COLO829 (cell line): Measurements from ENCODE around the gene LANCL3.
"Not testable (repeated sequence)": the region's sequence is repeated elsewhere in the genome, so short reads cannot be mapped to it uniquely, and the experiment has no call there.

Experiments
- DNase-seq: peaks from one replicate; pipeline ENCODE4 v3.0.0; 2012; ENCODE audit warnings: low spot score

The LANCL3 gene

DNA sequence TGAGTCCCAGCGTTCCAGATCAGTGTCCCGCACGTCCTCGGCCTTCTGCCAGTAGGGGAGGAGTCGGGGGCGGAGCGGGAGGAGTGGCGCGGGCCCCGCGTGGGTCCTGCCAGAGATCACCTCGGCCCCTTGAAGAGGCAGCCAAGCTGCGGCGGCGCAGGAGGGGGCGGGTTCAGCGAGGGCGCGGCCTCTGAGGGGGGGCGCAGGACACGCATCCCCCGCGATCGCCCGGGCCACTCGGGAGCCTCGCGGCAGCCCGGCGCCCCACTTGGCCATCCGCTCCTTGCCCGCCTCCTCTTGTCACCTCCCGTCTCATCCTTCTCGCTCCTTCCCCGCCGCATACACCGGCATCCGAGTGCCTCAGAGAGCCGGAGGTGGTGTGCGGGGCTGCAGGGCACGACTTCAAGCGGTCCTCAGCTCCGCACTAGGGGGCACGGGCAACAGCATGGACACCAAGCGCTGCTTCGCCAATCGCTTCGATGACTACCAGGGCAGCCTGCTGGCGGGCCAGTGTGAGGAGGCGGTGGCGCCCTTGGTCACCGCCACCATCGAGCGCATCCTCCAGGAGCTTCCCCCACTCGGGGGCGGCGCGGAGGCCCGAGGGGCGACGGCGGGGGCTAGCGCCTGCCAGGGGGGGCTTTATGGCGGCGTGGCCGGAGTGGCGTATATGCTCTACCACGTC lies at the start of gene LANCL3:
Gene LANCL3, plus strand, starts transcription at position 236 of the 682 bp plus-strand sequence. Its CDS starts 210 bp downstream, at position 446.
- DNase-seq, result not testable (repeated sequence)

DNA sequence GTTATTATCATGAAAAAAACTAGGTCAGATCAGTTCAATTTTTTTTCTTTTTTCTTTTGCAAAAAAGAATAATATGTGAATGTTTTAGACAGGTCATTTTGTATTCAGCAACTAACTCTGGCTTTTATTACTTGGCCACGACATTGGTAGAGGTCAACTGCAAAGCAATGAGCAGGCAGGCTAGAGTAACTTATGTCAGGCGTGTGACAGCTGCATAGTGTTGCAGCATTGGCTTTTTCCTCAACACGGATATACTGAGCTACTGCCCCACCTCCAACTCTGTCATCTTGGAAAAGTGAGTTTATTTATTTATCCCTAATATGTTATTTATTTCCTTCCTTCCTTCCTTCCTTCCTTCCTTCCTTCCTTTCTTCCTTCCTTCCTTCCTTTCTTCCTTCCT lies 47.8 kb upstream of the LANCL3 start:
- not testable (repeated sequence) for DNase-seq

DNA sequence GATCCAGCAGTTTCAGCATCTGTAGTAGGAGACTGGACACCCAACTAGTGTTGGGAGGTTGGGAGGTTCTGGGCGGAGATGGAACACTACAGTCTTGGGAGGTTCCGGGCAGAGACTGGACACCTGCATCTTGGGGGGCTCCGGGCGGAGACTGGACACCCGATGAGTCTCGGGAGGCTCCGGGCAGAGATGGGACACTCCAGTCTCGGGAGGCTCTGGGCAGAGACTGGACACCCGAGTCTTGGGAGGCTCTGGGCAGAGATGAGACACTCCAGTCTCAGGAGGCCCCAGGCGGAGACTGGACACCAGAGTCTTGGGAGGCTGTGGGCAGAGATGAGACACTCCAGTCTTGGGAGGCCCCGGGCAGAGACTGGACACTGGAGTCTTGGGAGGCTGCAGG lies 29.5 kb upstream of the LANCL3 start:
- no peak for DNase-seq

DNA sequence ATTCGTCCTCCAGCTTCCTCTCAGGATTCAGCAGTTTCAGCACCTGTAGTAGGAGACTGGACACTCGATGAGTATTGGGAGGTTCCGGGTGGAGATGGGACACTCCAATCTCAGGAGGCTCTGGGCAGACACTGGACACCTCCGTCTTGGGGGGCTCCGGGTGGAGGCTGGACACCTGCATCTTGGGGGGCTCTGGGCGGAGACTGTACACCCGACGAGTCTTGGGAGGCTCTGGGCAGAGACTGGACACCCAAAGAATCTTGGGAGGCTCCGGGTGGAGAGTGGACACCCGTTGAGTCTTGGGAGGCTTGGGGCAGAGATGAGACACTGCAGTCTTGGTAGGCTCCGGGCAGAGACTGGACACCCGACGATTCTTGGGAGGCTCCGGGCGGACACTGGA lies 28.7 kb upstream of the LANCL3 start:
- DNase-seq, result no peak

DNA sequence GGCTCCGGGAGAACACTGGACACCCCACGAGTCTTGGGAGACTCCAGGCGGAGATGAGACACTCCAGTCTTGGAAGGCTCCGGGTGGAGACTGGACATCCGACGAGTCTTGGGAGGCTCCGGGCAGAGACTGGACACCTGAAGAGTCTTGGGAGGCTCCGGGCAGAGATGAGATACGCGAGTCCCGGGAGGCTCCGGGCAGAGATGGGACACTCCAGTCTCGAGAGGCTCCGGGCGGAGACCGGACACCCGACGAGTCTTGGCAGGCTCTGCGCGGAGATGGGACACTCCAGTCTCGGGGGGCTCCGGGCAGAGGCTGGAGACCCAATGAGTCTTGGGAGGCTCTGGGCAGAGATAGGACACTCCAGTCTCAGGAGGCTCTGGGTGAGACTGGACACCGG lies 28.1 kb upstream of the LANCL3 start:
- DNase-seq, result no peak

DNA sequence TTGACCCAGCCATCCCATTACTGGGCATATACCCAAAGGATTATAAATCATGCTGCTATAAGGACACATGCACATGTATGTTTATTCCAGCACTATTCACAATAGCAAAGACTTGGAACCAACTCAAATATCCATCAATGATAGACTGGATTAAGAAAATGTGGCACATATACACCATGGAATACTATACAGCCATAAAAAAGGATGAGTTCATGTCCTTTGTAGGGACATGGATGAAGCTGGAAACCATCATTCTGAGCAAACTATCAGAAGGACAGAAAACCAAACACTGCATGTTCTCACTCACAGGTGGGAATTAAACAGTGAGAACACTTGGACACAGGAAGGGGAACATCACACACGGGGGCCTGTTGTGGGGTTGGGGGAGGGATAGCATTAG lies 26.9 kb upstream of the LANCL3 start:
- not testable (repeated sequence) for DNase-seq

DNA sequence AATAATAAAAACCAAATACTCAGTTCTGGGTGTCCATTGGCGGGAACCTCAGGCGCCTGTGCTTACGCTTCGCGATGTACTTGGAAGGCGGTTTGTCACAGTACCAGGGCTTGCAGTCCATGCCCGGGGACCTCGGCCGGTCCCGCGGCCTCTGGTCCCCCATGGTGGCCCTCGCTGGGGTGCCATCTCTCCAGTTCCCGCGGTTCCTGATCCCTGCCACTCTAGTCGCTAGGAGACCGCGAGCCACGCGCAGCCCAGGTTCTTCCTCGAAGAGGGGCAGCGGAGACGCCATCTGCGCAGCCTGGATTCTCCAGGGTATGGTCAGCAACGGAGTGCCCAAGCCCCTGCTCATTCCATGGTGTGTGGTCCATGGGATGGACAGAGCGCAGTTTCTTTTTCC lies 26.4 kb upstream of the LANCL3 start:
- no peak for DNase-seq

DNA sequence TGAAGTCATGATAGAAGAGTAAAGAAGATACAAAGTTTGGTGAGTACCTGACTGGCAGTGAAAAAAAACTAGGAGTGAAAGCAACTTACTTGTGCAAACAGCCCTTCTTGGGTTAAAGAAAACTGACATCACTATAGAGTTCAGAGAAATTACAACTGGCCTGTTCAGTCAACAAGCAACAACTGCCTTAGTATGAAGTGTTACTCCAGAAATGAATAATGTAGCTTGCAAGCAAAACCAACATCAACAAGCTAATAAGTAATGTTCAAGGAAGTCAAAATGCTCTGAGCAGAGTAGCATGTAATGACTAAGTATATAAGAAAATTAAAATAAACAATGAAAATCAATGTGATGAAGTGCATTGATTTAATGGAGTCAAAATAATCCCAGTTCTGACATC lies 21.8 kb upstream of the LANCL3 start:
- not testable (repeated sequence) for DNase-seq

DNA sequence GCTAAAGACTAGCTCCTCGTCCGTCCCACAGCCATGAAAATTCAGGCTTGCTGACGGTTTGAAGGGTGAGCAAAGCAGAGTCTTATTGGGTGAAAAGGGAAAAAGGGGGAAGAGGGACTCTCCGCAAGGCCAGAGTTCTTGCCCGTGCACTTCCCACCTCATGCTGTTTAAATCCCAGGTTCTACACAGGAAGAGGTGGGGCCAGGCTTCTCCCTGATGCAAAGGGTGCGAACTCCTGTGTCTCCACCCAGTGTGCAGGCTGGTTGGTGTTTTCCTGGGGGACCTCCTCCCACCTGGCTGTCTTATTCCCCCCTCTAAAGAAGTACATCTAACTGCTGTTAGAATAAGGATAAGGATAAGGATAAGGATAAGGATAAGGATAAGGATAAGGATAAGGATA lies 18.0 kb upstream of the LANCL3 start:
- DNase-seq, result no peak

DNA sequence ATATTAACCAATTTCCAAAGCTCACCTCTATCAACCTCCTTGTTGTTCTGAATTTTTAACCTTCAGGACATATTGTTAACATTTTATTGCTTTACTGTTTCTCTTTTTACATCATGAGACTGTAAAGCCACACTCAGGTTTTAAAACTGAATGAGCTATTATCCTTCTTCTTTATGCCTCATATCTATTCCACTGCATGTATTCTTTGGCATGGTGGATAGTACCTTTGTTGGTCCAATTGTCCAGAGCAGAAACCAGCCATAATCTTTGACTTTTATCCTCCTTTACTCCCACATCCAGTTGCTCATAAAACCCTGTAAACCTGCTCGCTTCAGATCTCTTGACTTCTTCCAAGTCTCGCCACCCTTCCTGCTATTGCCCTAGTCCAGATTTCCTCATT lies 6.2 kb upstream of the LANCL3 start:
- DNase-seq, result not testable (repeated sequence)

DNA sequence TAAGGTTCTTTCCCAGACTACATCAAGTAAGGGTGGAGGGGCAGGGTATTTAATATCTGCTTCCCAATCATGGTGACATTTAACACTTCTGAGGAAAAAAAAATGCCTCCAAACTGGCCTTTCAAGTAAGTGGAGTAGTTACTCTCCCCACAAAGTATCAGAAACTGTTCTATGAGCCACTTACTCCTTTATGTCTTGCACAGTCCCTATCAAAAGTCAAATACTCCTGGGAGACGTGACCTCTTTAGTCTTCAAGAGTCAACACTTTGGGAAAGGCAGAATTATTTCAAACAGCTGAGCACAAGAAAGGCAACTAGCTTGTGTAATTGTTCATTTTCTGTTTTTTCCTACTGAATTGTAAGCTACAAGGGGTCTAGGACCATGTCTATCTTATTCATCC lies 1.1 kb upstream of the LANCL3 start:
- DNase-seq, result not testable (repeated sequence)

DNA sequence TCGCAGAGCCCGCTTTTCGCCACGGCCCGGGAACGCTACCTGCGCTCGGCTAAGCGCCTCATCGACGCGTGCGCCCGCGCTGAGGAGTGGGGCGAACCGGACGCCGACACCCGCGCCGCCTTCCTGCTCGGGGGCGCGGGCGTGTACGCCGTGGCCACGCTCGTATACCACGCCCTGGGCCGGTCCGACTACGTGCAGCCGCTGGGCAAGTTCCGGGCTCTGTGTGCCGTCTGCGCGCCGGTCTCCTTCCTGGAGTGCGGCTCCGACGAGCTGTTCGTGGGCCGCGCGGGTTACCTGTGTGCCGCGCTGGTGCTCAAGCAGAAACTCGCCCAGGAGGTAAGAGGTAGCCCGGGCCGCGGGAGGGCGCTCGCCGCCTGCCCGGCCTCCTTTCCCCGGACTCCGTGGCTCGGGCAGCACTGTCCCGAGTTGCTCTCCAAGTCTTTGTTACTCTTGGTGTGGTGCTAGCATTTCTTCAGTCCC lies 687 bp downstream of the LANCL3 start:
- DNase-seq, result not testable (repeated sequence)

DNA sequence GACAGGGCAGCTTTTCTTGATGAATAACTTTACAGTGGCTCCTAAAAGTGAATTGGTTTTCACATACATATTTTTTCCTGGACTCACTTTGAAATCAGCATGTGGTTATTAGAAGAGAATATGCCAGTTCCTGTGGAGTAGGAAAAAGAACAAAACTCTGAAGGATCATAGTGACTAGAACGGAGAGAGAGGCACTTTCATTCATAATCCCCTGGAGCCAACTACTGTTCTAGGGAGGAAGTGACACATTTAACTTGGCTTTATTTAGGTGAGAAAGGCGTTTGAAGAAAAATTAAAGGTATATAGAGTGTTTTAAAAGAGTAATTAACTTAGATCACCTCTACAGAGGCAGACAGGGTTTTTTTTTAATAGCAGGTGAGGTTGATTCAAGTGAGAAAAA lies 1.7 kb downstream of the LANCL3 start:
- not testable (repeated sequence) for DNase-seq

DNA sequence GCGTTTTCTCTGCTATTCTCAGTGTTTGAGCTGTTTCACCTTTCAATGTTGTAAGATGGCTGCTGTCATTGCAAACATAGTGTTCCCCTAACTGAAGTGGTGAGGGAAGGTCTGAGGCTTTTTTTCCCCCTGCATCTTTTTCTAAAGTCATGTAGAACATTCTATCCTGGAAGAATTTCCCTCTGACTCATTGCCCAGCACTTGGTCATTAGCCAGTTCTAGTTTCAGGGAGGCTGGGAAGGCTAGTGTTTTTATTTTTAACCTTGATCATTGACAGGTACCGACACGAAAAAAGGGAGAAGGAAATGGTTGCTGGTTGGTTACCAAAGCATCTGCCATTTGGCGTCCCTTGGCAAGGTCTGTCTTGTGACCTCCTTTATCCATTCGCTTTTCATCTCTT lies 6.6 kb downstream of the LANCL3 start:
- no peak for DNase-seq

DNA sequence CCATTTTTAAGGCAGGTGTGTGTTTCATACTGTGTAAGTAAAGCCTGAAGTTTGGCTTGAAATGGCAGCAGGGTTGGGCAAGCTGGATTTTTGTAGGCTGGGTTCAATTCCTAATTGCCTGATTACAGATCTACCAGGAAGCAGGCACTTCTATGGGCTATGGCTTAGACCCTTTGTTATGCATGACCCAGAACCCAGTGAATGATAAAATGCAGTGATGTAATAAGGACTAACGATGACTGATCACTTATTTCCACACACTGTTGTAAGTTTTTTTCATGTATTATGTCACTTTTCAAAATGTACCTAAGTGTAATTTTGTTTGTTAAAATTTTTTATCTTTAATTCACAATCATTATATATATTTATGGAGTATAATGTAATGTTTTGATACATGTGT lies 8.6 kb downstream of the LANCL3 start:
- no peak for DNase-seq

DNA sequence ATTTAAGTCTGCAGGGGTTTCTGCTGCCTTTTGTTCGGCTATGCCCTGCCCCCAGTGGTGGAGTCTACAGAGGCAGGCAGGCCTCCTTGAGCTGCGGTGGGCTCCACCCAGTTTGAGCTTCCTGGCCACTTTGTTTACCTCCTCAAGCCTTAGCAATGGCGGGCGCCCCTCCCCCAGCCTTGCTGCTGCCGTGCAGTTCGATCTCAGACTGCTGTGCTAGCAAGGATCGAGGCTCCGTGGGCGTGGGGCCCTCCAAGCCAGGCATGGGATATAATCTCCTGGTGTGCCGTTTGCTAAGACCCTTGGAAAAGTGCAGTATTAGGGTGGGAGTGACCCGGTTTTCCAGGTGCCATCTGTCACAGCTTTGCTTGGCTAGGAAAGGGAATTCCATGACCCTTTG lies 15.9 kb downstream of the LANCL3 start:
- not testable (repeated sequence) for DNase-seq

DNA sequence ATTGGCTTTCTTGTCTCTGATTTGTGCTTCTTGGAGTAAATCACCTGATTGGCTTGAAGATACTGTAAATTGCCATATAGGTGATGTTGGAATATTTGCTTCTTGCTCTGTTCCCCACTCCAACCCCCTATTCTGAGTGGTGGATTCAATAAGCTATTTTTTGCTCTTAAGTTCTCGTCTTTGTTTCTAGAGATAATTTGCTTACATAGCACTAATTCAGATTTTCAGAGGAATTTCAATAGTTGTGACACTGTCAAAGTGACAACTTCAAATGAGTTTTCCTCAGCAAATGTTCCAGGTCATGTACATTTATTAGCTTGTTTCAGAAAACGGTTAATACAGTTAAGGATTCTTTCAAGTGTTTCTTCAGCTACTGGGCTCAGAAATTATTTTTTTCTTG lies 18.6 kb downstream of the LANCL3 start:
- DNase-seq, result no peak

DNA sequence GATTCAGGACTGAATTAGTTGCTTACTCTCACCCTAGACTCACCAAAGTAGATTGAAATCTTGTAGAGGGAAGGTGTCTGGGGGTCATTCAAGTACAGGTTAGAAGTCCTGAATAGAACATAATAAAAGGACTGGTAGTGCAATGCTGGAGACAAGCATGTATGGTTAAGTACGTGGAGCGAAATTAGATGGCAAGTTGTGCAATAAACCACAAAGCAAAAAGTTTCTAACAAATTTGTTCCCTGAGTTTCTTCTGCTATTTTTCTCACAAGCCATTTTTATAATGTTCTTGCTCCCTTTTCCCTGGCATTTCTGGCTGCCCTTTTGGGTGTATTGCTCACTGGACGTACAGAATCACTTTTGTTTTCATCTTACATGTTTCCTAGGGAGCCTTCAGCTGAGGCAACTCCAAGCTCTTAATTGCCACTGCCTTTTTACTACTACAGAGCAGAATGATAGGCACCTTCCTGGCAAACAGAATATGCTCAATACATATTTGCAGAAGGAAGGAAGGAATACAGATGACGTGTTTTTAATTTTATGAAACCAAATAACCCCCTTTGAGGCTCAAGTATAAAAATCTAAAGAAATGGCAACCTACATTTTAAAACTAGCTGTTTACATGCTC lies 23.4 kb downstream of the LANCL3 start:
- DNase-seq, result no peak

DNA sequence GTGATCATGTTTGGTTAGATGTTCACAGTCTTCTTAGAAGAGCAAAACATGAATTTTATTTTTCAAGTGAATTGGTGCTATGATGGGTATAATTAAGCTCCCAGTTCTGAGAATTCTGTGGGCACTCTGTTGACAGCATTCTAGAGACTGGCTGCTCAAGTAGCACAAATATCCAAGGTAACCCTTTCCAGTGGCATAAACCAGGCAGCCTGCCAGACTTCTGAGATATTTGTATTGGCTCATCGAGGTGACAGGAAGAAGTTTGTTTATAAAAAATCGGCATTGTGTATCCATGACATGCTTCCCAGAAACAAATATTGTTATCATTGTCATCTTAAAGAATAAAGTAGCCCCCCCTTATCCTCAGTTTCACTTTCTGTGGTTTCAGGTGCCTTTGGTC lies 28.3 kb downstream of the LANCL3 start:
- DNase-seq, result no peak

DNA sequence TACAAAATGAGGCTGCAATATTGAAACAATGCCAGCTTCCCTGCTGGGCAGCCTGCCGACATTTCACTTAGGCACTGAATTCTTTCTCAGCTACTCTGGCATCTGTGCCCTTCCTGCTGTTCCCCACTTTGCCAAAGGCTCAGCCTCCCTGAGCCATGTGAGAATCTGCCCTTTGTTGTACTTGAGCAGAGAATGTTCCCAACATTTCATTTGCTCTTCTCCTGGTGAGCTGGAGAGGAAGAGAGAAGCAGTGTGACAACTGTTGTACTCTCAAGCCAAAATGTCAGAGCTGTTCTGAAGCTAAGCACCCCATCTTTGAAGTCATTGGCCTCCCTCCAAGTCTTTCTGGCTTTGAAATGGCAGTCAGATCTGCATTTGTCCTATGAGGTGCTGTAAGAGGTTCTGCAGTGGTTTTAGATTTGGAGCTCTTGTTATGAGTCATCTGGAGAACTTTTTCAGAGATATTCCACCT lies 32.5 kb downstream of the LANCL3 start:
- no peak for DNase-seq

DNA sequence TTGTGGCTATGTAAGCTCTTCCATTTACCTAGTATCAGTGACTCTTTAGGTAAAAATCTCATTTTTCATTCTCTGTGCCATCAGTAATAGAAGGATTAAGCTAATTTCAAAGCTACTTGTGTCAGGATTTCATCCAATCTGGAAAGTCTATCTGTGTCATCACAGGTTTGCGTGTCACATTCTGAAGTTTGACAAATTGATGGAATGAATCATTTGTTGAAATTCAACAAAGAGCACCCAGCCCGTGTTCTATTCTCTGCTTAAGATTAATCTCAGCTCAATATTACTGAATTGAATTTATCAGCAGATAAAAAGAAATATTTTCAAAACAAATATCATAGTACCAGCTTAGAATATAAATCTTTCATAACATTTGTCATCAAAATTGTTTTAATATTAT lies 35.8 kb downstream of the LANCL3 start:
- DNase-seq, result no peak

DNA sequence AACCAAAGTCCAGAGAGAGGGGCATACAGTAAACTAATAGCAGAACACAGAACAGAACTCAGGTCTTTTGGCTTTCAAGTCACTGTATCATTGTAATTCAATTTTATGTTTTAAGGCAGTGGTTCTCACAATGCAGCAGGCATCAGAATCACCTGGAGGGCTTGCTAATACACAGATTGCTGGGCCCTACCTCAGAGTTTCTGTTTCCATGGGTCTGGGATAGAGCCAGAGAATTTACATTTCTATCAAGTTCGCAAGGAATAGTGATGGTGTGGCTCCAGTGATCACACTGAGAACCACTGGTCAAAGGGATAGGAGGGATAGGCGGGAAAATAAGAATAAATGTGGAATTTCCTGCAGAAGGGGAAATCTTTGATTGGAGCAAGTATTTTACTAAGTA lies 36.7 kb downstream of the LANCL3 start:
- no peak for DNase-seq

DNA sequence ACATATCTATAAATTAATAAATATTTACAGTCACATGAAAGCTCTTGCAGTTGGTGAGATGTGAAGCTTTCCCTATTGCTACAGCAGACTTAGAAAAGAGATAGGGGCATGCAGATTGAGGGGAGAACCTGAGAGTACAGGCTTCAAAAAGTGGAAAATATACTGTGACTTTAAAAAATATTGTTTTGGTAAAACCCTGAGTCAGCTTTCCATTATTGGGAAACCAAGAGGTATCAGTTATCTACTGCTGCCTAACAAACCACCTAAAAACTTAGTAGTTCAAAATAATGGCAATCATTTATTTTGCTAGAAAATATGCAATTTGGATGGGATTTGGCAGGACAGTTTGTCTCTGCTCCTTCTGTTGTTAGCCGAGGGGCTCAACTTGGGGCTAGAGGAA lies 38.3 kb downstream of the LANCL3 start:
- DNase-seq, result no peak

DNA sequence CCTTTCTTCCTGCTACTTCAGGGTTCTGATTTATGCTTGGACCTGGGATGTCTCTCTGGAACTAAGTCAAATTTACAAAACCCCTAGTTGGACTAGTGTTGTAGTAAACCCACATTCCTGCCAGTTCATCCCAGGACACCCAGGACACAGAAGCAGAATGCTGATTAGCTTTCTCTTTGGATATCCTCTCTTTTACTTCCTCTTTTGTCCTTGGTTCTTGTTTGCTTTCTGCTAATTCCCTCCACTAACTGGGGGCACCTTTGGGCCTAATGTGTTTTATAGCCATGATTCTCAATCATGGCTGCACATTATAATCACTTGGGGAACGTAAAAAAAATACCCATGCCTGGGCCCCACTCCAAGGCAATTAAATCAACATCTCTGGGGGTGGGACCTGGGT lies 42.5 kb downstream of the LANCL3 start:
- no peak for DNase-seq
